ENCODE data around the gene PRKAG2. TPM values are rescaled to one million over a fixed set of nuclear protein-coding genes. Genes with fewer than 3 reads are reported as not detected.
"Not testable (repeated sequence)": the region's sequence is repeated elsewhere in the genome, so short reads cannot be mapped to it uniquely, and the experiment has no call there.

The PRKAG2 gene
- total and polyA plus RNA-seq, 4 donors: 17.5 to 33.3 (median 23.9) TPM

- Histone ChIP-seq H3K4me1 (ENCODE audit: control insufficient read depth in 5 of 5, insufficient read depth in 5 of 5, low read length in 5 of 5) (peaks cover 0 to 10% (median 5%) of the 10 kb centered on the region in 5 donors), H3K27me3 (ENCODE audit: control insufficient read depth in 3 of 3, insufficient read depth in 3 of 3, low read length in 2 of 3) (no peaks in the 10 kb centered on the region), H3K36me3 (ENCODE audit: control insufficient read depth in 4 of 4, insufficient read depth in 4 of 4, low read length in 4 of 4) (no peaks in the 10 kb centered on the region), H3K27ac (ENCODE audit: low read depth in 1 of 2, low read length in 1 of 2) (no peak overlapping the region), H3K9ac (ENCODE audit: insufficient read depth in 1 of 2, low read length in 2 of 2) (no peak overlapping the region), H3K4me3 (no peak overlapping the region), H3K9me3 (ENCODE audit: control insufficient read depth in 4 of 4, insufficient read depth in 3 of 4, low read length in 3 of 4) (no peaks in the 10 kb centered on the region)
- DNase-seq (no peak), ATAC-seq (ENCODE audit: insufficient read depth, low FRiP score) (no peak)
- TF ChIP-seq CTCF (IDR thresholded peaks at IDR 0.05; ENCODE audit: control extremely low read depth, extremely low read depth): no peak
- WGBS, 2 donors: 83 to 96% methylated on average over 15 of the region's 15 CpGs
Observed at GRCh38 chr7:151748733-151749132, 128.2 kb downstream of the PRKAG2 start.

GRCh38 chr7:151748021-151748420, 128.9 kb downstream of the PRKAG2 start:
- peaks cover 0 to 13% (median 5%) of the 10 kb centered on the region in 5 donors for H3K4me1 ChIP-seq (ENCODE audit: control insufficient read depth in 5 of 5, insufficient read depth in 5 of 5, low read length in 5 of 5)
- not testable (repeated sequence) for DNase-seq; ATAC-seq (ENCODE audit: insufficient read depth, low FRiP score); H3K9me3 ChIP-seq (ENCODE audit: control insufficient read depth in 4 of 4, insufficient read depth in 3 of 4, low read length in 3 of 4); H3K36me3 ChIP-seq (ENCODE audit: control insufficient read depth in 4 of 4, insufficient read depth in 4 of 4, low read length in 4 of 4); H3K4me3 ChIP-seq; H3K27me3 ChIP-seq (ENCODE audit: control insufficient read depth in 3 of 3, insufficient read depth in 3 of 3, low read length in 2 of 3); H3K9ac ChIP-seq (ENCODE audit: insufficient read depth in 1 of 2, low read length in 2 of 2); H3K27ac ChIP-seq (ENCODE audit: low read depth in 1 of 2, low read length in 1 of 2)
- 86 to 89% methylated on average over 5 of the region's 5 CpGs for WGBS, 2 donors

- Histone ChIP-seq H3K9ac (ENCODE audit: insufficient read depth in 1 of 2, low read length in 2 of 2) (no peak overlapping the region), H3K27me3 (ENCODE audit: control insufficient read depth in 3 of 3, insufficient read depth in 3 of 3, low read length in 2 of 3) (no peaks in the 10 kb centered on the region), H3K27ac (ENCODE audit: low read depth in 1 of 2, low read length in 1 of 2) (peak overlapping the region; percentile 41 to 71), H3K4me1 (ENCODE audit: control insufficient read depth in 5 of 5, insufficient read depth in 5 of 5, low read length in 5 of 5) (peaks cover 0 to 19% (median 7%) of the 10 kb centered on the region in 5 donors), H3K9me3 (ENCODE audit: control insufficient read depth in 4 of 4, insufficient read depth in 3 of 4, low read length in 3 of 4) (no peaks in the 10 kb centered on the region), H3K36me3 (ENCODE audit: control insufficient read depth in 4 of 4, insufficient read depth in 4 of 4, low read length in 4 of 4) (no peaks in the 10 kb centered on the region), H3K4me3 (no peak overlapping the region)
- WGBS, 2 donors: 69 to 89% methylated on average over 11 of the region's 11 CpGs
- DNase-seq: no peak
- no peak for ATAC-seq (ENCODE audit: insufficient read depth, low FRiP score)
- no peak for TF ChIP-seq CTCF (IDR thresholded peaks at IDR 0.05; ENCODE audit: control extremely low read depth, extremely low read depth)
Observed at GRCh38 chr7:151745706-151746105, 131.2 kb downstream of the PRKAG2 start.

- peak overlapping the region; percentile 41 to 86 for H3K27ac ChIP-seq (ENCODE audit: low read depth in 1 of 2, low read length in 1 of 2)
- DNase-seq: peak; percentile 29 to 57 (median 33)
- H3K9ac ChIP-seq (ENCODE audit: insufficient read depth in 1 of 2, low read length in 2 of 2): no peak overlapping the region
- H3K9me3 ChIP-seq (ENCODE audit: control insufficient read depth in 4 of 4, insufficient read depth in 3 of 4, low read length in 3 of 4): no peaks in the 10 kb centered on the region
- ATAC-seq (ENCODE audit: insufficient read depth, low FRiP score): peak; percentile 93
- peaks cover 0 to 19% (median 7%) of the 10 kb centered on the region in 5 donors for H3K4me1 ChIP-seq (ENCODE audit: control insufficient read depth in 5 of 5, insufficient read depth in 5 of 5, low read length in 5 of 5)
- H3K27me3 ChIP-seq (ENCODE audit: control insufficient read depth in 3 of 3, insufficient read depth in 3 of 3, low read length in 2 of 3): no peaks in the 10 kb centered on the region
- no peaks in the 10 kb centered on the region for H3K36me3 ChIP-seq (ENCODE audit: control insufficient read depth in 4 of 4, insufficient read depth in 4 of 4, low read length in 4 of 4)
- no peak for TF ChIP-seq CTCF (IDR thresholded peaks at IDR 0.05; ENCODE audit: control extremely low read depth, extremely low read depth)
- 45 to 56% methylated on average over 33 of the region's 33 CpGs for WGBS, 2 donors
- no peak overlapping the region for H3K4me3 ChIP-seq
Observed at GRCh38 chr7:151744656-151745638, 132.0 kb downstream of the PRKAG2 start.
